GM23338 (cell line): ENCODE data around the gene MICAL3. TPM values are rescaled to one million over a fixed set of nuclear protein-coding genes. Genes with fewer than 3 reads are reported as not detected.

Experiments
- ATAC-seq: fragments of 200-7000 bp; cut with Tn5 transposase; 3 replicates; pipeline ENCODE4 v1.9.1; 2020
- DNase-seq: peaks from one replicate; pipeline ENCODE4 v3.0.0-alpha.2; 2015; ENCODE audit warnings: low spot score
- H2AFZ ChIP-seq: fragments of 200-600 bp; sonication (generic); 2 replicates; pipeline ENCODE4 v1.8.0; 2016; ENCODE audit warnings: antibody characterized with exemption, mild to moderate bottlenecking, moderate library complexity
- H3F3A ChIP-seq: fragments of 200-600 bp; sonication (generic); replicated peaks from 2 replicates; pipeline ENCODE4 v1.8.0; 2017; ENCODE audit warnings: antibody characterized with exemption, mixed run types, low read depth
- H3K27ac ChIP-seq: fragments of 200-600 bp; sonication (generic); 2 replicates; pipeline ENCODE4 v1.6.1; 2016; ENCODE audit warnings: low read depth
- H3K27me3 ChIP-seq: fragments of 200-600 bp; sonication (generic); 2 replicates; pipeline ENCODE4 v1.8.0; 2016; ENCODE audit warnings: mild to moderate bottlenecking, mixed run types, moderate library complexity; ENCODE audit not compliant: insufficient read depth
- H3K36me3 ChIP-seq: fragments of 200-600 bp; sonication (generic); 2 replicates; pipeline ENCODE4 v1.8.0; 2016; ENCODE audit warnings: mild to moderate bottlenecking; ENCODE audit not compliant: insufficient read depth
- H3K4me1 ChIP-seq: fragments of 200-600 bp; sonication (generic); 2 replicates; pipeline ENCODE4 v1.8.0; 2016; ENCODE audit warnings: mild to moderate bottlenecking, moderate library complexity; ENCODE audit not compliant: insufficient read depth
- H3K4me2 ChIP-seq: fragments of 200-600 bp; sonication (generic); 2 replicates; pipeline ENCODE4 v1.7.1; 2017; ENCODE audit warnings: mixed run types
- H3K4me3 ChIP-seq: fragments of 200-600 bp; sonication (generic); 2 replicates; pipeline ENCODE4 v1.6.1; 2016; ENCODE audit warnings: mixed run types
- H3K79me2 ChIP-seq: fragments of 200-600 bp; sonication (generic); replicated peaks from 2 replicates; pipeline ENCODE4 v1.8.0; 2017; ENCODE audit warnings: mild to moderate bottlenecking; ENCODE audit not compliant: insufficient read depth
- H3K9me2 ChIP-seq: fragments of 200-600 bp; sonication (generic); 2 replicates; pipeline ENCODE4 v1.8.0; 2017; ENCODE audit not compliant: insufficient read depth
- H4K20me1 ChIP-seq: fragments of 200-600 bp; sonication (generic); replicated peaks from 2 replicates; pipeline ENCODE4 v1.8.0; 2017; ENCODE audit warnings: mild to moderate bottlenecking; ENCODE audit not compliant: insufficient read depth
- H3K27ac Mint-ChIP-seq: 2 replicates; pipeline ENCODE4 v1.8.0; 2020; ENCODE audit warnings: inconsistent platforms, mild to moderate bottlenecking, moderate library complexity, mixed read lengths
- H3K27me3 Mint-ChIP-seq: 3 replicates; pipeline ENCODE4 v1.8.0; 2022; ENCODE audit warnings: low read depth, mild to moderate bottlenecking, moderate library complexity, mixed read lengths, inconsistent platforms; ENCODE audit not compliant: insufficient read depth, poor library complexity
- H3K36me3 Mint-ChIP-seq: 3 replicates; pipeline ENCODE4 v1.8.0; 2021; ENCODE audit warnings: low read depth, mild to moderate bottlenecking, inconsistent platforms, moderate library complexity, mixed read lengths
- H3K4me1 Mint-ChIP-seq: 3 replicates; pipeline ENCODE4 v1.8.0; 2020; ENCODE audit warnings: mild to moderate bottlenecking, inconsistent platforms, mixed read lengths
- H3K4me3 Mint-ChIP-seq: 3 replicates; pipeline ENCODE4 v1.8.0; 2021; ENCODE audit warnings: moderate library complexity, mild to moderate bottlenecking, inconsistent platforms, mixed read lengths
- H3K9me3 Mint-ChIP-seq: 3 replicates; pipeline ENCODE4 v1.8.0; 2020; ENCODE audit warnings: moderate library complexity, mild to moderate bottlenecking, inconsistent platforms, mixed read lengths
- EZH2 ChIP-seq: fragments of 200-600 bp; sonication (generic); IDR thresholded peaks from one replicate; pipeline ENCODE4 v1.8.0; 2017; ENCODE audit warnings: antibody characterized with exemption, mild to moderate bottlenecking, low read depth; ENCODE audit not compliant: unreplicated experiment
- EZH2phosphoT487 ChIP-seq: fragments of 200-600 bp; sonication (generic); IDR thresholded peaks from one replicate; pipeline ENCODE4 v1.8.1; 2018; ENCODE audit warnings: antibody characterized with exemption; ENCODE audit not compliant: unreplicated experiment
- JUNB ChIP-seq: IDR thresholded peaks from one replicate; pipeline ENCODE4 v1.6.1; 2016; ENCODE audit warnings: antibody characterized with exemption; ENCODE audit not compliant: unreplicated experiment
- POLR2AphosphoS5 ChIP-seq: IDR thresholded peaks from 2 replicates; pipeline ENCODE4 v1.6.1; 2016; ENCODE audit warnings: antibody characterized with exemption, low read depth
- STAT1 ChIP-seq: IDR thresholded peaks from one replicate; pipeline ENCODE4 v1.6.1; 2016; ENCODE audit warnings: antibody characterized with exemption; ENCODE audit not compliant: unreplicated experiment
- ZNF114 ChIP-seq: fragments of 250-450 bp; sonication (Bioruptor Pico); IDR thresholded peaks from 2 replicates; pipeline ENCODE4 v1.5.0; 2020; ENCODE audit warnings: mild to moderate bottlenecking, moderate library complexity
- ZNF331 ChIP-seq: fragments of 250-450 bp; sonication (Bioruptor Pico); IDR thresholded peaks from 2 replicates; pipeline ENCODE4 v1.5.0; 2020; ENCODE audit warnings: low read depth, mild to moderate bottlenecking, moderate library complexity
- polyA plus RNA-seq: library from polyadenylated mRNA; unstranded; fragments of >200 nt; fragmentation: Nextera tagmentation; extraction: Ambion mirVana; gene quantifications from 2 replicates; pipeline ENCODE4 v1.2.1, GENCODE V29; 2016
- total RNA-seq: library from RNA; depleted of rRNA; stranded (reverse); fragments of >200 nt; shearing (Covaris generic); gene quantifications from 2 replicates; pipeline ENCODE4 v1.2.3, GENCODE V29; 2014
- TF ChIP-seq, protein P1 (sequence below): fragments of 250-450 bp; sonication (Bioruptor Pico); IDR thresholded peaks from 2 replicates; pipeline ENCODE4 v1.5.0; 2020; ENCODE audit warnings: mild to moderate bottlenecking, moderate library complexity
- TF ChIP-seq, protein P2 (sequence below): IDR thresholded peaks from one replicate; pipeline ENCODE4 v1.6.1; 2018; ENCODE audit warnings: antibody characterized with exemption; ENCODE audit not compliant: unreplicated experiment
- TF ChIP-seq, protein P3 (sequence below): IDR thresholded peaks from 2 replicates; pipeline ENCODE4 v1.6.1; 2016; ENCODE audit warnings: antibody characterized with exemption

Gene MICAL3
- total and polyA plus RNA-seq, 2 experiments from 2014 or later = 10.1 to 33.9 TPM

DNA sequence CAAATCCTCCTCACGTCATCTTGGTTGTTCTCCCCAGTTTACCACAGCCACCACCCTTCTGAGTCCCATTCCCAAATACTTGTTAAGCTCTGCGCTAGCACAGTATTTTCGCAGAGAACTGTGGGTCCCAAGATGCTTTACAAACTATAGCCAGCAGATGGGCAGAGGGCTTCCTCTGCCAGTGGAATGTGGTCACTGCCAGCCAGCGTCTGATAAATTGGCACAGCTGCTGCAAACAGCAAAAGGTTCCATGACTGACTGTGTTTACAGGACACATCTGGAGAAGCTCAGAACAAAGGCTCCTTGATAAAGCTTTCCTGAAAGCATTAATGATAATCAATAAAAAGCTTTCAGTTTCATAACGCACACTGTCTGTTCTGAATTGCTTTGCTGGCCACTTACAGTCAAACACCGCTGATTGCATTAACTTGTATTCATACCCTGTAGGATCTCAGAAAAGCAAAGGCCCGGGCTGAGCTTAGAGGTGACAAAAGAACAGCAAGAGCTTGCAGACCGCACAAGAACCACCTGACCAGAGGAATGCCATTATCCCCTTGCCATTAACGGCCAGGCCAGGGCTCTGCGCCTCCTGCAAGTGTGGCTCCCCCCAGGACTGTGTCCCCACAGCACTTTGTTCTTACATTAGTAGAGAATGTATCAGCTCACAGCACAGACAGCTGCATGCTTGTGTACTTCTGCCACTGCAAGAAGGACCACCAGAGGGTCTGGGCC is 120.6 kb downstream of the MICAL3 start (continued):
- TF ChIP-seq, protein P1, sequence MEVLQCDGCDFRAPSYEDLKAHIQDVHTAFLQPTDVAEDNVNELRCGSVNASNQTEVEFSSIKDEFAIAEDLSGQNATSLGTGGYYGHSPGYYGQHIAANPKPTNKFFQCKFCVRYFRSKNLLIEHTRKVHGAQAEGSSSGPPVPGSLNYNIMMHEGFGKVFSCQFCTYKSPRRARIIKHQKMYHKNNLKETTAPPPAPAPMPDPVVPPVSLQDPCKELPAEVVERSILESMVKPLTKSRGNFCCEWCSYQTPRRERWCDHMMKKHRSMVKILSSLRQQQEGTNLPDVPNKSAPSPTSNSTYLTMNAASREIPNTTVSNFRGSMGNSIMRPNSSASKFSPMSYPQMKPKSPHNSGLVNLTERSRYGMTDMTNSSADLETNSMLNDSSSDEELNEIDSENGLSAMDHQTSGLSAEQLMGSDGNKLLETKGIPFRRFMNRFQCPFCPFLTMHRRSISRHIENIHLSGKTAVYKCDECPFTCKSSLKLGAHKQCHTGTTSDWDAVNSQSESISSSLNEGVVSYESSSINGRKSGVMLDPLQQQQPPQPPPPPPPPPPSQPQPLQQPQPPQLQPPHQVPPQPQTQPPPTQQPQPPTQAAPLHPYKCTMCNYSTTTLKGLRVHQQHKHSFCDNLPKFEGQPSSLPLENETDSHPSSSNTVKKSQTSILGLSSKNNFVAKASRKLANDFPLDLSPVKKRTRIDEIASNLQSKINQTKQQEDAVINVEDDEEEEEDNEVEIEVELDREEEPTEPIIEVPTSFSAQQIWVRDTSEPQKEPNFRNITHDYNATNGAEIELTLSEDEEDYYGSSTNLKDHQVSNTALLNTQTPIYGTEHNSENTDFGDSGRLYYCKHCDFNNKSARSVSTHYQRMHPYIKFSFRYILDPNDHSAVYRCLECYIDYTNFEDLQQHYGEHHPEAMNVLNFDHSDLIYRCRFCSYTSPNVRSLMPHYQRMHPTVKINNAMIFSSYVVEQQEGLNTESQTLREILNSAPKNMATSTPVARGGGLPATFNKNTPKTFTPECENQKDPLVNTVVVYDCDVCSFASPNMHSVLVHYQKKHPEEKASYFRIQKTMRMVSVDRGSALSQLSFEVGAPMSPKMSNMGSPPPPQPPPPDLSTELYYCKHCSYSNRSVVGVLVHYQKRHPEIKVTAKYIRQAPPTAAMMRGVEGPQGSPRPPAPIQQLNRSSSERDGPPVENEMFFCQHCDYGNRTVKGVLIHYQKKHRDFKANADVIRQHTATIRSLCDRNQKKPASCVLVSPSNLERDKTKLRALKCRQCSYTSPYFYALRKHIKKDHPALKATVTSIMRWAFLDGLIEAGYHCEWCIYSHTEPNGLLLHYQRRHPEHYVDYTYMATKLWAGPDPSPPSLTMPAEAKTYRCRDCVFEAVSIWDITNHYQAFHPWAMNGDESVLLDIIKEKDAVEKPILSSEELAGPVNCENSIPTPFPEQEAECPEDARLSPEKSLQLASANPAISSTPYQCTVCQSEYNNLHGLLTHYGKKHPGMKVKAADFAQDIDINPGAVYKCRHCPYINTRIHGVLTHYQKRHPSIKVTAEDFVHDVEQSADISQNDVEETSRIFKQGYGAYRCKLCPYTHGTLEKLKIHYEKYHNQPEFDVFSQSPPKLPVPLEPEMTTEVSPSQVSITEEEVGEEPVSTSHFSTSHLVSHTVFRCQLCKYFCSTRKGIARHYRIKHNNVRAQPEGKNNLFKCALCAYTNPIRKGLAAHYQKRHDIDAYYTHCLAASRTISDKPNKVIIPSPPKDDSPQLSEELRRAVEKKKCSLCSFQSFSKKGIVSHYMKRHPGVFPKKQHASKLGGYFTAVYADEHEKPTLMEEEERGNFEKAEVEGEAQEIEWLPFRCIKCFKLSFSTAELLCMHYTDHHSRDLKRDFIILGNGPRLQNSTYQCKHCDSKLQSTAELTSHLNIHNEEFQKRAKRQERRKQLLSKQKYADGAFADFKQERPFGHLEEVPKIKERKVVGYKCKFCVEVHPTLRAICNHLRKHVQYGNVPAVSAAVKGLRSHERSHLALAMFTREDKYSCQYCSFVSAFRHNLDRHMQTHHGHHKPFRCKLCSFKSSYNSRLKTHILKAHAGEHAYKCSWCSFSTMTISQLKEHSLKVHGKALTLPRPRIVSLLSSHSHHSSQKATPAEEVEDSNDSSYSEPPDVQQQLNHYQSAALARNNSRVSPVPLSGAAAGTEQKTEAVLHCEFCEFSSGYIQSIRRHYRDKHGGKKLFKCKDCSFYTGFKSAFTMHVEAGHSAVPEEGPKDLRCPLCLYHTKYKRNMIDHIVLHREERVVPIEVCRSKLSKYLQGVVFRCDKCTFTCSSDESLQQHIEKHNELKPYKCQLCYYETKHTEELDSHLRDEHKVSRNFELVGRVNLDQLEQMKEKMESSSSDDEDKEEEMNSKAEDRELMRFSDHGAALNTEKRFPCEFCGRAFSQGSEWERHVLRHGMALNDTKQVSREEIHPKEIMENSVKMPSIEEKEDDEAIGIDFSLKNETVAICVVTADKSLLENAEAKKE = no peak
- no peak for TF ChIP-seq STAT1
- TF ChIP-seq EZH2 = no peak
- TF ChIP-seq, protein P2, sequence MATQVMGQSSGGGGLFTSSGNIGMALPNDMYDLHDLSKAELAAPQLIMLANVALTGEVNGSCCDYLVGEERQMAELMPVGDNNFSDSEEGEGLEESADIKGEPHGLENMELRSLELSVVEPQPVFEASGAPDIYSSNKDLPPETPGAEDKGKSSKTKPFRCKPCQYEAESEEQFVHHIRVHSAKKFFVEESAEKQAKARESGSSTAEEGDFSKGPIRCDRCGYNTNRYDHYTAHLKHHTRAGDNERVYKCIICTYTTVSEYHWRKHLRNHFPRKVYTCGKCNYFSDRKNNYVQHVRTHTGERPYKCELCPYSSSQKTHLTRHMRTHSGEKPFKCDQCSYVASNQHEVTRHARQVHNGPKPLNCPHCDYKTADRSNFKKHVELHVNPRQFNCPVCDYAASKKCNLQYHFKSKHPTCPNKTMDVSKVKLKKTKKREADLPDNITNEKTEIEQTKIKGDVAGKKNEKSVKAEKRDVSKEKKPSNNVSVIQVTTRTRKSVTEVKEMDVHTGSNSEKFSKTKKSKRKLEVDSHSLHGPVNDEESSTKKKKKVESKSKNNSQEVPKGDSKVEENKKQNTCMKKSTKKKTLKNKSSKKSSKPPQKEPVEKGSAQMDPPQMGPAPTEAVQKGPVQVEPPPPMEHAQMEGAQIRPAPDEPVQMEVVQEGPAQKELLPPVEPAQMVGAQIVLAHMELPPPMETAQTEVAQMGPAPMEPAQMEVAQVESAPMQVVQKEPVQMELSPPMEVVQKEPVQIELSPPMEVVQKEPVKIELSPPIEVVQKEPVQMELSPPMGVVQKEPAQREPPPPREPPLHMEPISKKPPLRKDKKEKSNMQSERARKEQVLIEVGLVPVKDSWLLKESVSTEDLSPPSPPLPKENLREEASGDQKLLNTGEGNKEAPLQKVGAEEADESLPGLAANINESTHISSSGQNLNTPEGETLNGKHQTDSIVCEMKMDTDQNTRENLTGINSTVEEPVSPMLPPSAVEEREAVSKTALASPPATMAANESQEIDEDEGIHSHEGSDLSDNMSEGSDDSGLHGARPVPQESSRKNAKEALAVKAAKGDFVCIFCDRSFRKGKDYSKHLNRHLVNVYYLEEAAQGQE = no peak

DNA sequence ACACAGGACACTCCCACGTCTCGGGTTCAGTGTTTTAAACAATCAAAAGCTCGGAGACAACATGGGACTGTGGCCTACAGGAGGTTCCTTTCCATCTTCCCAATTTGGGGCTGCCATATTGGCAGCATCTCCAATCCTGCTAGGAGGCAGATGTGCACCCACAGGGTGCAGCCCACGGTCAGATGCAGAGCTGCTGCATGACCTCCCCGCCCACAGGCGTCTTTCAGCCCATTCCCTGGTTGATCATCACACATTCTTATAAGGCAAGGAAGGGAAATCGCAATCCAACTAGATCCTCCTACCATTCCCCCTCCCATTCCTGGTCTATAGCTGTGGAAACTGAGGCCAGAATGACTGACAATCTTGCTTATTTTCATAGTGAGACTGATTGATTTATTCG is 121.4 kb downstream of the MICAL3 start:
- peaks cover 17% of the 10 kb centered on the region for H3K4me1 Mint-ChIP-seq
- Histone ChIP-seq H3K27me3 (no peaks in the 10 kb centered on the region), H3K4me1 (no peaks in the 10 kb centered on the region), H3K36me3 (peaks cover 4% of the 10 kb centered on the region; the same call in 1 of the 2 replicates), H2AFZ (no peak overlapping the region), H3K79me2 (0 out of 2 replicates have a peak, but pooled peaks cover 6% of the 10 kb centered on the region), H3K9me2 (no peaks in the 10 kb centered on the region), H3K4me3 (no peak overlapping the region), H3K4me2 (no peak overlapping the region), H3K27ac (no peak overlapping the region), H4K20me1 (peaks cover 3% of the 10 kb centered on the region; the same call in 1 of the 2 replicates), H3F3A (no peaks in the 10 kb centered on the region)
- no peak overlapping the region for H3K4me3 Mint-ChIP-seq
- H3K36me3 Mint-ChIP-seq = peaks cover 42% of the 10 kb centered on the region
- no peaks in the 10 kb centered on the region for H3K9me3 Mint-ChIP-seq
- H3K27ac Mint-ChIP-seq = no peak overlapping the region
- ATAC-seq (no peak), DNase-seq (no peak)
- H3K27me3 Mint-ChIP-seq = peaks cover 5% of the 10 kb centered on the region
- TF ChIP-seq STAT1 (no peak), JUNB (no peak), EZH2phosphoT487 (no peak), EZH2 (no peak), POLR2AphosphoS5 (no peak), ZNF331 (no peak), ZNF114 (CRISPR knock-in tag) (no peak)
- TF ChIP-seq, protein P3, sequence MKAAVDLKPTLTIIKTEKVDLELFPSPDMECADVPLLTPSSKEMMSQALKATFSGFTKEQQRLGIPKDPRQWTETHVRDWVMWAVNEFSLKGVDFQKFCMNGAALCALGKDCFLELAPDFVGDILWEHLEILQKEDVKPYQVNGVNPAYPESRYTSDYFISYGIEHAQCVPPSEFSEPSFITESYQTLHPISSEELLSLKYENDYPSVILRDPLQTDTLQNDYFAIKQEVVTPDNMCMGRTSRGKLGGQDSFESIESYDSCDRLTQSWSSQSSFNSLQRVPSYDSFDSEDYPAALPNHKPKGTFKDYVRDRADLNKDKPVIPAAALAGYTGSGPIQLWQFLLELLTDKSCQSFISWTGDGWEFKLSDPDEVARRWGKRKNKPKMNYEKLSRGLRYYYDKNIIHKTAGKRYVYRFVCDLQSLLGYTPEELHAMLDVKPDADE = no peak
